Right kidney (tissue), 1 donor: ENCODE measurements around the gene DCLK1.
A peak's percentile ranks its signal among the peaks of the same experiment; 100 is the strongest.

Source experiments
- DNase-seq: peaks from one replicate; pipeline ENCODE4 v3.0.0-alpha.2; 2016

The DCLK1 gene

GRCh38 chr13:35744144-35744543 is 387.0 kb downstream of the DCLK1 start:
- DNase-seq: no peak

GRCh38 chr13:35743165-35743564 is 388.0 kb downstream of the DCLK1 start:
- DNase-seq: no peak

- no peak for DNase-seq
Observed at GRCh38 chr13:35741657-35742056, 389.5 kb downstream of the DCLK1 start.

GRCh38 chr13:35736876-35737275 is 394.3 kb downstream of the DCLK1 start:
- DNase-seq: no peak

- DNase-seq: no peak
Observed at GRCh38 chr13:35733827-35734226, 397.4 kb downstream of the DCLK1 start.

GRCh38 chr13:35732565-35732964 is 398.6 kb downstream of the DCLK1 start:
- no peak for DNase-seq

- no peak for DNase-seq
Observed at GRCh38 chr13:35731471-35731870, 399.7 kb downstream of the DCLK1 start.

GRCh38 chr13:35729926-35730627 is 401.1 kb downstream of the DCLK1 start:
- no peak for DNase-seq

GRCh38 chr13:35727881-35728280 is 403.3 kb downstream of the DCLK1 start:
- DNase-seq: no peak

GRCh38 chr13:35724446-35724845 is 406.7 kb downstream of the DCLK1 start:
- no peak for DNase-seq

- no peak for DNase-seq
Observed at GRCh38 chr13:35723821-35724220, 407.4 kb downstream of the DCLK1 start.

- no peak for DNase-seq
Observed at GRCh38 chr13:35723053-35723461, 408.1 kb downstream of the DCLK1 start.

GRCh38 chr13:35722458-35723052 is 408.6 kb downstream of the DCLK1 start:
- no peak for DNase-seq

- peak; percentile 67 for DNase-seq
Observed at GRCh38 chr13:35720690-35721554, 410.3 kb downstream of the DCLK1 start.

GRCh38 chr13:35720290-35720689 is 410.9 kb downstream of the DCLK1 start:
- no peak for DNase-seq
